ENCODE data around the gene BTBD16. TPM values are rescaled to one million over a fixed set of nuclear protein-coding genes. Genes with fewer than 3 reads are reported as not detected.

Gene BTBD16
- total and polyA plus RNA-seq, 10 of the 15 experiments (the other 5 are each of a cell fraction or from before 2014, with no cell fraction given), result 0.11 TPM; not detected in 9

GRCh38 chr10:122381680-122382079 is 110.6 kb downstream of the BTBD16 start:
- ChIA-PET POLR2A (interaction anchor here (0.6 kb wide), 1 partner anchor 47 kb away, joined by 3 read pairs; no protein-coding TSS in a partner anchor), SMC1A (ENCODE audit: uncharacterized antibody, unreplicated experiment) (no interaction called here), CTCF (no interaction called here), RAD21 (ENCODE audit: unreplicated experiment) (no interaction called here)
- in situ Hi-C loops (cut with MboI) (no loop called here), intact Hi-C loops (cut with micrococcal nuclease; ENCODE audit: unreplicated experiment) (no loop called here)
- Histone ChIP-seq H3K27me3 (replicated peaks in 1 of 2; ENCODE audit: control insufficient read depth in 2 of 2, insufficient read depth in 2 of 2, low read length in 1 of 2) (no peaks in the 10 kb centered on the region; a peak in 1 of 4 replicates), H3K9me3 (replicated peaks; ENCODE audit: control insufficient read depth, insufficient read depth, low read length) (no peaks in the 10 kb centered on the region), H3K27ac (ENCODE audit: control insufficient read depth, insufficient read depth) (no peak overlapping the region), H3K79me2 (ENCODE audit: control insufficient read depth, insufficient read depth, low read length) (no peaks in the 10 kb centered on the region), H2AFZ (ENCODE audit: control insufficient read depth, low read depth, low read length) (no peak overlapping the region), H4K20me1 (ENCODE audit: control insufficient read depth, insufficient read depth) (no peaks in the 10 kb centered on the region), H3K4me2 (ENCODE audit: control insufficient read depth, insufficient read depth) (no peak overlapping the region), H3K4me3 (no peak overlapping the region), H3K4me1 (ENCODE audit: control insufficient read depth, insufficient read depth, low read length) (no peaks in the 10 kb centered on the region), H3K36me3 (ENCODE audit: control insufficient read depth in 2 of 2, insufficient read depth in 2 of 2, low read length in 1 of 2) (no peaks in the 10 kb centered on the region), H3K9ac (ENCODE audit: control insufficient read depth, insufficient read depth, low read length) (no peak overlapping the region)
- ATAC-seq (no peak), FAIRE-seq (no peak), DNase-seq (ENCODE audit: low read depth, low spot score) (no peak)
- 77% methylated on average over 2 of the region's 2 CpGs for WGBS (ENCODE audit: insufficient coverage, insufficient replicate concordance, low lambda C conversion rate, missing lambda C conversion rate)
- BruUV-seq (replicated peaks), result no TSS peak
- TF ChIP-seq ATF2 (IDR thresholded peaks at IDR 0.05; ENCODE audit: low read length), result no peak
- TF ChIP-seq NBN (IDR thresholded peaks at IDR 0.05), result no peak
- TF ChIP-seq MXI1 (IDR thresholded peaks at IDR 0.05; ENCODE audit: low read depth, low read length), result no peak
- no peak for TF ChIP-seq MTA3 (IDR thresholded peaks at IDR 0.05; ENCODE audit: borderline replicate concordance, low read length)
- TF ChIP-seq ETV6 (conservative IDR thresholded peaks at IDR 0.05 in 1 of 2, IDR thresholded peaks at IDR 0.05 in 1 of 2; ENCODE audit: borderline replicate concordance in 1 of 2, low read depth in 1 of 2), result no peak

GRCh38 chr10:122386514-122386913 is 115.4 kb downstream of the BTBD16 start:
- Histone ChIP-seq H3K27me3 (replicated peaks in 1 of 2; ENCODE audit: control insufficient read depth in 2 of 2, insufficient read depth in 2 of 2, low read length in 1 of 2) (no peaks in the 10 kb centered on the region), H3K36me3 (ENCODE audit: control insufficient read depth in 2 of 2, insufficient read depth in 2 of 2, low read length in 1 of 2) (no peaks in the 10 kb centered on the region), H3K79me2 (ENCODE audit: control insufficient read depth, insufficient read depth, low read length) (no peaks in the 10 kb centered on the region), H3K4me2 (ENCODE audit: control insufficient read depth, insufficient read depth) (no peak overlapping the region), H3K9ac (ENCODE audit: control insufficient read depth, insufficient read depth, low read length) (no peak overlapping the region), H3K27ac (ENCODE audit: control insufficient read depth, insufficient read depth) (no peak overlapping the region), H3K9me3 (replicated peaks; ENCODE audit: control insufficient read depth, insufficient read depth, low read length) (no peaks in the 10 kb centered on the region), H4K20me1 (ENCODE audit: control insufficient read depth, insufficient read depth) (no peaks in the 10 kb centered on the region), H3K4me1 (ENCODE audit: control insufficient read depth, insufficient read depth, low read length) (no peaks in the 10 kb centered on the region), H3K4me3 (no peak overlapping the region), H2AFZ (ENCODE audit: control insufficient read depth, low read depth, low read length) (no peak overlapping the region)
- TF ChIP-seq TCF7 (IDR thresholded peaks at IDR 0.05; ENCODE audit: borderline replicate concordance), result no peak
- TF ChIP-seq STAT1 (conservative IDR thresholded peaks at IDR 0.05), result no peak
- TF ChIP-seq ZBED1 (IDR thresholded peaks at IDR 0.05; ENCODE audit: borderline replicate concordance), result no peak
- no peak for TF ChIP-seq ZBTB33 (IDR thresholded peaks at IDR 0.05)
- intact Hi-C loops (cut with micrococcal nuclease; ENCODE audit: unreplicated experiment), result no loop called here
- ChIA-PET RAD21 (ENCODE audit: unreplicated experiment) (interaction anchor here (1.3 kb wide), 1 partner anchor 48 kb away, joined by 4 read pairs; no protein-coding TSS in a partner anchor), POLR2A (no interaction called here), CTCF (interaction anchor here (1.1 to 1.4 kb wide), 4 partner anchors 26 to 179 kb away, joined by 3 to 5 read pairs (median 3); no protein-coding TSS in a partner anchor), SMC1A (ENCODE audit: uncharacterized antibody, unreplicated experiment) (no interaction called here)
- in situ Hi-C loops (cut with MboI), result no loop called here
- no peak for ATAC-seq
- no TSS peak for BruUV-seq (replicated peaks)
- no peak for FAIRE-seq
- no peak for DNase-seq (ENCODE audit: low read depth, low spot score)
- 43% methylated on average over 2 of the region's 2 CpGs for WGBS (ENCODE audit: insufficient coverage, insufficient replicate concordance, low lambda C conversion rate, missing lambda C conversion rate)
